ENCODE measurements around the gene PAK4. TPM values are rescaled to one million over a fixed set of nuclear protein-coding genes. Genes with fewer than 3 reads are reported as not detected.

Gene PAK4
- total RNA-seq, 2 donors from 2014 or later, result 63.9 to 68.1 TPM

- no peak overlapping the region for H3K4me3 ChIP-seq (ENCODE audit: low read length)
- peaks cover 46% of the 10 kb centered on the region for H3K27me3 Mint-ChIP-seq (ENCODE audit: insufficient read depth)
- DNase-seq, result no peak
- no peaks in the 10 kb centered on the region for H3K4me1 Mint-ChIP-seq
- H3K9me3 Mint-ChIP-seq, result no peaks in the 10 kb centered on the region
- H3K9ac ChIP-seq (ENCODE audit: extremely low read depth, low read length, poor library complexity, severe bottlenecking), result no peak overlapping the region
- TF ChIP-seq CTCF (conservative IDR thresholded peaks at IDR 0.05), result no peak
- 77 to 86% methylated on average over 2 to 4 of the region's 6 CpGs for WGBS, 2 experiments (ENCODE audit: insufficient coverage in 1 of 2, insufficient read length in 1 of 2)
- no peaks in the 10 kb centered on the region for H3K36me3 Mint-ChIP-seq (ENCODE audit: low read depth)
- no peak overlapping the region for H3K27ac Mint-ChIP-seq
- no peaks in the 10 kb centered on the region for H3K9me3 ChIP-seq (ENCODE audit: control insufficient read depth, low read length)
- H3K4me1 ChIP-seq (ENCODE audit: control insufficient read depth, insufficient read depth, low read length), result no peaks in the 10 kb centered on the region
- no peak overlapping the region for H3K27ac ChIP-seq (ENCODE audit: low read depth, low read length)
- H3K4me3 Mint-ChIP-seq, result no peak overlapping the region
- H3K27me3 ChIP-seq (ENCODE audit: control insufficient read depth, insufficient read depth, low read length, poor library complexity, severe bottlenecking), result peaks cover 23% of the 10 kb centered on the region
- H3K36me3 ChIP-seq (ENCODE audit: control insufficient read depth, insufficient read depth, low read length), result no peaks in the 10 kb centered on the region
These were observed 81.8 kb downstream of the PAK4 start for GRCh38 chr19:39207293-39207836.

- Mint-ChIP-seq H3K27me3 (ENCODE audit: insufficient read depth) (peaks cover 37% of the 10 kb centered on the region), H3K36me3 (ENCODE audit: low read depth) (no peaks in the 10 kb centered on the region), H3K27ac (no peak overlapping the region), H3K4me1 (no peaks in the 10 kb centered on the region), H3K4me3 (no peak overlapping the region), H3K9me3 (no peaks in the 10 kb centered on the region)
- peaks cover 15% of the 10 kb centered on the region for H3K27me3 ChIP-seq (ENCODE audit: control insufficient read depth, insufficient read depth, low read length, poor library complexity, severe bottlenecking)
- WGBS, 2 experiments (ENCODE audit: insufficient coverage in 1 of 2, insufficient read length in 1 of 2), result 86 to 89% methylated on average over 7 to 9 of the region's 9 CpGs
- no peak overlapping the region for H3K27ac ChIP-seq (ENCODE audit: low read depth, low read length)
- no peaks in the 10 kb centered on the region for H3K4me1 ChIP-seq (ENCODE audit: control insufficient read depth, insufficient read depth, low read length)
- no peak overlapping the region for H3K9ac ChIP-seq (ENCODE audit: extremely low read depth, low read length, poor library complexity, severe bottlenecking)
- no peak overlapping the region for H3K4me3 ChIP-seq (ENCODE audit: low read length)
- H3K9me3 ChIP-seq (ENCODE audit: control insufficient read depth, low read length), result no peaks in the 10 kb centered on the region
- no peaks in the 10 kb centered on the region for H3K36me3 ChIP-seq (ENCODE audit: control insufficient read depth, insufficient read depth, low read length)
- no peak for TF ChIP-seq CTCF (conservative IDR thresholded peaks at IDR 0.05)
- no peak for DNase-seq
These were observed 82.7 kb downstream of the PAK4 start for GRCh38 chr19:39208175-39208795.

- Mint-ChIP-seq H3K36me3 (ENCODE audit: low read depth) (no peaks in the 10 kb centered on the region), H3K27ac (no peak overlapping the region), H3K4me1 (no peaks in the 10 kb centered on the region), H3K4me3 (no peak overlapping the region), H3K27me3 (ENCODE audit: insufficient read depth) (peaks cover 28% of the 10 kb centered on the region), H3K9me3 (no peaks in the 10 kb centered on the region)
- peaks cover 6% of the 10 kb centered on the region for H3K27me3 ChIP-seq (ENCODE audit: control insufficient read depth, insufficient read depth, low read length, poor library complexity, severe bottlenecking)
- no peak overlapping the region for H3K4me3 ChIP-seq (ENCODE audit: low read length)
- no peaks in the 10 kb centered on the region for H3K4me1 ChIP-seq (ENCODE audit: control insufficient read depth, insufficient read depth, low read length)
- H3K9me3 ChIP-seq (ENCODE audit: control insufficient read depth, low read length), result no peaks in the 10 kb centered on the region
- no peaks in the 10 kb centered on the region for H3K36me3 ChIP-seq (ENCODE audit: control insufficient read depth, insufficient read depth, low read length)
- no peak overlapping the region for H3K27ac ChIP-seq (ENCODE audit: low read depth, low read length)
- no peak for DNase-seq
- 85 to 100% methylated on average over 2 to 7 of the region's 7 CpGs for WGBS, 2 experiments (ENCODE audit: insufficient coverage in 1 of 2, insufficient read length in 1 of 2)
- TF ChIP-seq CTCF (conservative IDR thresholded peaks at IDR 0.05), result no peak
- no peak overlapping the region for H3K9ac ChIP-seq (ENCODE audit: extremely low read depth, low read length, poor library complexity, severe bottlenecking)
These were observed 83.6 kb downstream of the PAK4 start for GRCh38 chr19:39209196-39209595.
